ENCODE data around the gene CHRNE. TPM values are rescaled to one million over a fixed set of nuclear protein-coding genes. Genes with fewer than 3 reads are reported as not detected.
"Not testable (repeated sequence)": the region's sequence is repeated elsewhere in the genome, so short reads cannot be mapped to it uniquely, and the experiment has no call there.

CHRNE gene
- total RNA-seq, 1 donor = 4.9 TPM

DNA sequence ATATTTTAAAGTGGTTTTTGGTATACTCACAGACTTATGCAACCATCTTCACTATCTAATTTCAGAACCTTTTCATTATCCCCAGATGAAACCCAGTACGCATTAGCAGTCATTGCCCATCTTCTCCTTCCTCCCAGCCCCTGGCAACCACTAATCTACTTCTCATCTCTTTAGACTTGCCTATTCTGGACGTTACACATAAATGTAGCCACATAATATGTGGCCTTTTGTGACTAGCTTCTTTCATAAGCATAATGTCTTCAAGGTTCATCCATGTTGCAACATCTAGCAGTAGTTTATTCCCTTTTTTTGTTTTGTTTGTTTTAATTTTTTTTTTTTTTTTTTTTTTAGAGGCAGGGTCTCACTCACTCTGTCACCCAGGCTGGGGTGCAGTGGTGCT is 32.0 kb downstream of the CHRNE start:
- H3K4me3 ChIP-seq (ENCODE audit: low read depth, low read length) = no peak overlapping the region
- no peak for DNase-seq (ENCODE audit: low read depth)
- TF ChIP-seq CTCF (IDR thresholded peaks at IDR 0.05; ENCODE audit: insufficient read depth, low read length) = no peak

DNA sequence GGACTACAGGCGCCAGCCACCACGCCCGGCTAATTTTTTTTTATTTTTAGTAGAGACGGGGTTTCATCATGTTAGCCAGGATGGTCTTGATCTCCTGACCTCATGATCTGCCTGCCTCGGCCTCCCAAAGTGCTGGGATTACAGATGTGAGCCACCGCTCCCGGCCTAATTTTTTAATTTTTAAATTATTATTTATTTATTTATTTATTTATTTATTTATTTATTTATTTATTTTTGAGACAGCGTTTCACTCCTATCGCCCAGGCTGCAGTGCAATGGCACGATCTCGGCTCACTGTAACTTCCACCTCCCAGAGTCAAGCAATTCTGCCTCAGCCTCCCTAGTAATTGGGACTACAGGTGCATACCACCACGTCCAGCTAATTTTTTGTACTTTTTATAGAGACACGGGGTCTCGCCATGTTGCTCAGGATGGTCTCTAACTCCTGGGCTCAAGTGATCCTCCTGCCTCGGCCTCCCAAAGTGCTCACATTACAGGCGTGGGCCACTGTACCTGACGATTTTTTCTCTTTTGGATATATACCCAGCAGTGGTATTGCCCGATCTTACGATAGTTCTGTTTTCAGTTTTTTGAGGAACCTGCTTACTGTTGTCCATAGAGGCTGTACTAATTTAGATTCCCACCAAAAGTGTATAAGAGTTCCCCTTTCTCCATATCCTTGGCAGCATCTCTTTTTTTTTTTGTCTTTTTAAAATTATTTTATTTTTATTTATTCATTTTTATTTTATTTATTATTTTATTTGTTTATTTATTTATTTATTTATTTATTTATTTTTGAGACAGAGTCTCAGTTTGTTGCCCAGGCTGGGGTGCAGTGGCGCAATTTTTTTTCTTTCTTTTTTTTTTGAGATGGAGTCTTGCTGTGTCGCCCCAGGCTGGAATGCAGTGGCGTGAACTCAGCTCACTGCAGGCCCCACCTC is 33.6 kb downstream of the CHRNE start:
- H3K4me3 ChIP-seq (ENCODE audit: low read depth, low read length); DNase-seq (ENCODE audit: low read depth): not testable (repeated sequence)

DNA sequence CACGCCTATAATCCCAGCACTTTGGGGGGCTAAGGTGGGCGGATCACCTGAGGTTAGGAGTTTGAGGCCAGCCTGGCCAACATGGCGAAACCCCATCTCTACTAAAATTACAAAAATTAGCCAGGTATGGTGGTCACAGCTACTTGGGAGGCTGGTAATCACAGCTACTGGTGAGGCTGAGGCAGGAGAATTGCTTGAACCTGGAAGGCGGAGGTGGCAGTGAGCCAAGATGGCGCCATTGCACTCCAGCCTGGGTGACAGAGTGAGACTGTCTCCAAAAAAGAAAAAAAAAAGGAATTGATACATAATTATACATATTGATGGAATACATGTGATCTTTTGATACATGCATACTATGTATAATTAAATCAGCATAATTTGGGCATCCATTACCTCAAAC is 35.4 kb downstream of the CHRNE start:
- DNase-seq (ENCODE audit: low read depth); H3K4me3 ChIP-seq (ENCODE audit: low read depth, low read length): not testable (repeated sequence)

DNA sequence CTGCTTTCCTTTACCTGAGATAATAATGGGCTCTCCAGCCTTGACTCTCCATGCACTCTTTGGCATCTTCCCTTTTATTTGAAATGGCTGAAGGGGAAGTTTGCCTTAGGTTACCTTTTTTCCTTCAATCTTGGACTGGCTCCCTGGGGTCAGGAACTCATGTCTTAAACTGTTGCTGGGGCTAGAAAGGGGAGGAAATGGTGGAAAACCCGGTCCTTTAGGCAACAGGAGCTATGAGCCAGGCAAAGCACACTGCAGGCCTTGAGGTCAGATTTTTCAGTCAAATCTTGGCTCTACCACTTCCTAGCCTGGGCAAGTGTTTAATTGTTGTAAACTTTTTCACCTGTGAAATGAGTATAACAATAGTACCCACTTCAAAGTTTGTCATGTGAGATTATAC is 39.6 kb downstream of the CHRNE start:
- no peak for TF ChIP-seq CTCF (IDR thresholded peaks at IDR 0.05; ENCODE audit: insufficient read depth, low read length)
- H3K4me3 ChIP-seq (ENCODE audit: low read depth, low read length) = no peak overlapping the region
- no peak for DNase-seq (ENCODE audit: low read depth)

DNA sequence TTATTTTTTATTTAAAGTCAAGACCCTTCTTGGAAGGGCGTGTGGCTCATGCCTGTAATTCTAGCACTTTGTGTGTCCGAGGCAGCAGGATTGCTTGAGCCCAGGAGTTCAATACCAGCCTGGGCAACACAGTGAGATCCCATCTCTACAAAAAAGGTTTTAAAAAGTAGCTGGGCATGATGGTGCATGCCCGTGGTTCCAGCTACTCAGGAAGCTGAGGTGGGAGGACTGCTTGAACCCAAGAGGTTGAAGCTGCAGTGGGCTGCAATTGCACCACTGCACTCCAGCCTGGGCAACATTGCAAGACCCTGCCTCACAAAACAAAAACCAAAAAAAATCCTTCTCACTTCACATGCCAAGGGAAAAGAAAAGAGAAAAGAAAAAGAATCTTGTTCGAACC is 40.2 kb downstream of the CHRNE start:
- H3K4me3 ChIP-seq (ENCODE audit: low read depth, low read length) = no peak overlapping the region
- no peak for DNase-seq (ENCODE audit: low read depth)
- TF ChIP-seq CTCF (IDR thresholded peaks at IDR 0.05; ENCODE audit: insufficient read depth, low read length) = no peak

DNA sequence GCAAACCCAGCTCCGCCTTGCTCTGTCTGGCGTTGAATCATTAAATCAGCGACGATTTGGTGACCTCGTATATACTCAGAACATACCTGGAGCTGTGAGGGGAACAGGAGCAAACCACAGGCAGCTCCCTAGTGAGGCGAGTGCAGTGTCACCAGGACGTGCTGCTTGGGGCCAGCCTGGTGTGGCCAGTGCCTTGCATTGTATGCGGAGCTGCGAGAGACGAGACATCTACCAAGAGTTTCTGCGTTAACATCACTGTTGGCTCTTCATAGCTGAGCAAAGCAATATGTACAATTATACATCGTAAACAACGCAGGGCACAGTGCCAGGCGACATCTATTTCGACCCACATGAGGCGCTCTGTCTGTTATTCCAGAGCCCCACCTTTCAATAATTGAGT is 41.8 kb downstream of the CHRNE start:
- TF ChIP-seq CTCF (IDR thresholded peaks at IDR 0.05; ENCODE audit: insufficient read depth, low read length) = no peak
- H3K4me3 ChIP-seq (ENCODE audit: low read depth, low read length) = no peak overlapping the region
- no peak for DNase-seq (ENCODE audit: low read depth)

- no peak for DNase-seq (ENCODE audit: low read depth)
- H3K4me3 ChIP-seq (ENCODE audit: low read depth, low read length) = no peak overlapping the region
- TF ChIP-seq CTCF (IDR thresholded peaks at IDR 0.05; ENCODE audit: insufficient read depth, low read length) = no peak
These were observed 42.2 kb downstream of the CHRNE start for GRCh38 chr17:4860651-4861050.

All from fibroblast of the aortic adventitia (primary cell).